ACHN (cell line): ENCODE data around the gene BLVRB.
"Not testable (repeated sequence)": the region's sequence is repeated elsewhere in the genome, so short reads cannot be mapped to it uniquely, and the experiment has no call there.

Experiments
- DNase-seq: peaks from one replicate; pipeline ENCODE4 v3.0.0-alpha.2; 2015
- in situ Hi-C: cut with HindIII; loops from 2 replicates; pipeline ENCODE4 v1.10.0; 2017; ENCODE audit warnings: low sequenced_read_pairs, low pct_ligation_motif_present, low pct_unique_long_range_greater_than_20kb

BLVRB gene

DNA sequence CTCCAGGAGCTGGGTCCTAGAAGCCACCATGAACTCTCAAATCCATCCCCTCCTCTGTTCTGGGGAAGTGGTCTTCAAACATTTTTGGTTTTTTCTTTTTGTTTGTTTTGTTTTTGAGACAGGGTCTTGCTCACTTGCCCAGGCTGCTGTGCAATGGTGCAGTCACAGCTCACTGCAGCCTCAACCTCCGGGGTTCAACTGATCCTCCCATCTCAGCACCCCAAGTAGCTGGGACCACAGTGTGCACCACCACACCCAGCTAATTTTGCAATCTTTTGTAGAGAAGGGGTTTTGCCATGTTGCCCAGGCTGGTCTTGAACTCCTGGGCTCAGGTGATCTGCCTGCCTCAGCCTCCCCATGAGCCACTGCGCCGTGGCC is 7.0 kb downstream of the BLVRB start:
- in situ Hi-C loops, result no loop called here

DNA sequence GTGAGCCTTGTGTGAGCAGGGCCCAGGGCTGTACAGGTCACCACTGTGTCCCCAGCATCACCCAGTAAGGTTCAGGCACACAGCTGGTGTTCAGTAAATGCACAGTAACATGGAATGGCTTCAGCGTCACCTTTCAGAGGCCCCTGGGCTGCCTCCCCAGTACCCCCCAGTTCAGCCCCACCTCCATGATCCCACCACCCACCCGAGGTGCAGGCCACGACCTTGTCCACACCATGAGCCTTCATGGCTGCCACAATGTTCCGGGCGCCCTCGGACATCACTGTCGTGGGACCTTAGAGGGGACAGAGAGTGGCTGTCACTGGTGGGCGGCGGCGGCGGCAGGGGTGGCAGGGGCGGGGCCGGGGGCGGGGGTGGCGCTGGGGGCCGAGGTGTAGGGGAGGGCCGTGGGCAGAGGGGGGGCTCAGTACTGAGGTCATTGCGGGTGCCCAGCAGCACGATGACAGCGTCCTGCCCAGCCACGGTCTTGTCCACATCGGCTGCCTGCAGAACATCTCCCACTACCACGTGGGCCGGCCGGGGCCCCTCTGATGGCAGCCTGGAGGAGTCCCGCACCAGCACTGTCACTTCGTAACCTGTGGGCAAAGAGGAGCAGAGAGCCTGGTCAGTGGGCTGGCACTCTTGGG is 7.5 kb downstream of the BLVRB start:
- in situ Hi-C loops, result no loop called here
- no peak for DNase-seq

More for the DNA sequence above, 7.0 kb downstream of the BLVRB start:
- no peak for DNase-seq

DNA sequence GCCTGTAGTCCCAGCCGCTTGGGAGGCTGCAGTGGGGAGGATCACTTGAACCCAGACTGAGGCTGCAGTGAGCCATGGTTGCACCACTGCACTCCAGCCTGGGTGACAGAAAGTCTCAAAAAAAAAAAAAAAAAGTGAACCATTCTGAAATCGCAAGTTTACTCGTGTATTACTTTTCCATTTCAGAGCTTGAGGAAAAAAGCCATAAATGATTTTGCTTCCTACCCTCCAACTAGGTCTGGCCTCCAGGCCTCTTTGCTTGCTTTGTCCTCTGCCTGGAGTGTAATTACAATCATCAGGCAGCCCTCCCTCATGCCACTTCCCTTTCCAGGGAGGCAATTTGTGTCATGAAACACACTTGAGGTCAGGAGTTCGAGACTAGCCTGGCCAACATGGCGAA is 8.5 kb downstream of the BLVRB start:
- in situ Hi-C loops, result no loop called here
- no peak for DNase-seq

DNA sequence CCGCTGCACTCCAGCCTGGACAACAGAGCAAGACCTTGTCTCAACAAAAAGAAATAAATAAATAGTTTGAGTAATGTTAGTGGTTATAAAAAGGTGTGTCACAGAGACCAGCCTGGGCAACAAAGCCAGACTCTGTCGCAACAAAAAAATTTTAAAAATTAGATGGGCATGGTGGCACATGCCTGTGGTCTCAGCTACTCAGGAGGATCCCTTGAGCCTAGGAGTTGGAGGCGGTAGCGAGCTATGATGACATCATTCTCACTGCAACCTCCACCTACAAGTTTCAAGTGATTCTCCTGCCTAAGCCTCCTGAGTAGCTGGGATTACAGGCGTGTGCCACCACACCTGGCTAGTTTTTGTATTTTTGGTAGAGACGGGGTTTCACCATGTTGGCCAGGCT is 11.6 kb downstream of the BLVRB start:
- peak; percentile 14 for DNase-seq
- in situ Hi-C loops, result not testable (repeated sequence)

DNA sequence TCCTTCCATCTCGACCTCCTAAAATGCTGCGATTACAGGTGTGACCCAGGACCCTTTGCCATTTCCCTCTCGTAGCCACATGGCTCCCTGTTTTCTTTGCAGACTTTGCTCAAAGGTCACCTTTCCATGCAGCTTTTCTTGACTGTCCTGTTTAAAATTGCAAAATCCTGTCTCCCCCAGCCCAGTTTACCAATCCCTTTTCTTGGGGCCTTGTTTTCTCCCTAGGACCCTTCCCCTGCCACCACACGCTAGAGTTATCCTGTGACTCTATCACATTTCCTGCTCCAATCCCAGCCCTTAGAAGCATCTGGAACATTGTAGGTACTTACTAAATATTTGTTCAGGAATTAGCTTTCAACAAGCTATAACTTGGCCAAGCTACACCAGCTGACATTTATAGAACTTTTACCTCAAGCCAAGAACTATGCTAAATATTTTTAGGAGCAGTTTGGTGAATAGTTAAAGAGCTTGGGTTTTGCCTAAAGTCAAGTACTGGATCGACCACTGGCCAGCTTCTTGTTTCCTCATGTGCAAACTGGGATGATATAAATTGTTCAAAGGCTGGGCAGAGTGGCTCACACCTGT is 12.3 kb downstream of the BLVRB start:
- no peak for DNase-seq
- in situ Hi-C loops, result no loop called here

DNA sequence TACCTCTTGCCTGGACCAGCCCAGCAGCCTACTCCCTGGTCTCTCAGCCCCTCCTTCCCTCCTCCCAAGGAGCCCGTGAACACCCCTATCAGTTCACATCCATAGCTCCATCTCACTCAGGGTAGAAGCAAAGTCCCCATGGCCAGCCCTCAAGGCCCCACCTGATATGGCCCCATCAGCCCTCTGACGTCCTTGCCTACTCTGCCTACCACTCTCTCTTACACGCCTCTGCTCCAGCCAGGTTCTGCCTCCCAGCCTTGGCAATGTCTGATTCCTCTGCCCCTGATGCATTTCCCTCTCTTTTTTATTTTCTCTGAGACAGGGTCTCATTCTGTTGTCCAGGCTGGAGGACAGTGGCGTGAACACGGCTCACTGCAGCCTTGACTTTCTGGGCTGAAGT is 13.5 kb downstream of the BLVRB start:
- DNase-seq, result no peak
- in situ Hi-C loops, result no loop called here

DNA sequence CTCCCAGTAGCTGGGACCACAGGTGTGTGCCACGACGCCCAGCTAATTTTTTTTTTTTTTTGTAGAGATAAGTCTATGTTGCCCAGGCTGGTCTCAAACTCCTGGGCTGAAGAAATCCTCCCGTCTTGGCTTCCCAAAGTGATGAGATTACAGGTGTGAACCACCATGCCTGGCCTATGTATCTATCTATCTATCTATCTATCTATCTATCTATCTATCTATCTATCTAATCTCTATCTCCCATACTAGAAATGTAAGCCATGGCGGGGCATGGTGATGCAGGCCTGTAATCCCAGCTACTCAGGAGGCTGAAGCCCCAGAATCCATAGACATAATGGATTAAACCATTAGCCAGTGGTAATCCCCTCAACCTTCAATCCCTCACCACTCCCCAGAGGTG is 14.9 kb downstream of the BLVRB start:
- DNase-seq, result no peak
- in situ Hi-C loops, result no loop called here

DNA sequence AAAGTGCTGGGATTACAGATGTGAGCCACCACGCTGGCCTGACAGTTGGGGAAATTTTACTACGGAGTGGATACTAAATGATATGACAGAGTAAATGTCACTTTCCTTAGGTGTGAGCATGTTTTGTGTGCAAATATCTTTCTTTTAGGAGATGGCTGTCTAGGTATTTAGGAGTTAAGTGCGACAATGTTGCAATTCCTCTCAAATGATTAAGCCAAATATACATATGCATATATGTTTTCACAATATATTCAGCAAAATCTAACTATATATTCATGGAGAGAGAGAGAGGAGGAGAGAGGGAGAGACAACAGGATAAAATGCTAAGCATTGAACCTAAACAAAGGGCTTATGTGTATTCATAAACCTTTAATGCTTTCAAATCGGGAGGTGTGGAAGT is 16.0 kb downstream of the BLVRB start:
- DNase-seq, result no peak
- in situ Hi-C loops, result no loop called here

DNA sequence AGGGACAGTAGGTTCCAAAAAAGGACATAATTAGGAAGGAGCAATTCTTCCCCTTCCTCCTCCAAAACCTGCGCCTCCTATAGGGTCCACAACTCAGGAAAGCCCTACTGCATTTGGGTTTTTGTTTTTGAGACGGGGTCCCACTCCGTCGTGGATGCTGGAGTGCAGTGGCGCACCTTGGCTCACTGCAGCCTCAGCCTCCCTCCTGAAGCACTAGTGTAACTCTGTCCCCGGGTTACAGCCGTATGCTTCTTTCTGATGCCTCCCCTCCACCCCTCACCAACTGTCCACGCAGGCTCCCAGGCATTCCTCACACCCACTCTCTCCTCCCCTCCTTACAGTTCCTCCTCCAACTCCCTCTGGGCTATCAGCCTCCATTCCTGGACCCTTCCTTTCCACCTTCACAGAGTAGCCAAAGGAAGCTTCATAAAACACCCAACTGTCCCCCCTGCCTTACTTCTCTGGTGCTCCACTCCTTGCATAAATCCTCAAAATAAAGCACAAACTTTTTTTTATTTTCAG is 19.2 kb downstream of the BLVRB start:
- in situ Hi-C loops, result no loop called here
- DNase-seq, result no peak

DNA sequence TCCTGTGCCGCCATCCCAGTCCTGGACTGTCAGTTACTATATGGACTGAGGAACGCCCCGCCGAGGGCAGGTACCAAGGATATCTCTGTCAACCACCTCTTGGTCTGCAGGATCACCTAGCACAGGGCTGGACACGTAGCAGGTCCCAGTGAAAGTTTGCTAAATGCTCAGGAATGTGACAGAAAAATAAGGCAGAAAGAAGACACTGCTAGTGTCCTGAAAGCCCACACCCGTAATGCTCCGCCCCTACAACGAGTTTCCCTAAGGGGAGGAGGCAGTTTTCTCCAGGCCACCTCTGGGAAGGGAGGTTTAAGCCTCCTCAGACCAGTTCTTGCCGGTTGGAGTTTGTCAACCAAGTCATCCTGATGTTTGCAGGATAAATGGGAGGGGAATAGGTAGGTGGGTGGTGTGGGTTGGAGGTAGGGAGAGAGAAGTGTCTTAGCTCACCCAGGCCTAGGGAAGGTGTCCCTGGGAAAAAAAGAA is 19.7 kb downstream of the BLVRB start:
- in situ Hi-C loops, result no loop called here
- no peak for DNase-seq

DNA sequence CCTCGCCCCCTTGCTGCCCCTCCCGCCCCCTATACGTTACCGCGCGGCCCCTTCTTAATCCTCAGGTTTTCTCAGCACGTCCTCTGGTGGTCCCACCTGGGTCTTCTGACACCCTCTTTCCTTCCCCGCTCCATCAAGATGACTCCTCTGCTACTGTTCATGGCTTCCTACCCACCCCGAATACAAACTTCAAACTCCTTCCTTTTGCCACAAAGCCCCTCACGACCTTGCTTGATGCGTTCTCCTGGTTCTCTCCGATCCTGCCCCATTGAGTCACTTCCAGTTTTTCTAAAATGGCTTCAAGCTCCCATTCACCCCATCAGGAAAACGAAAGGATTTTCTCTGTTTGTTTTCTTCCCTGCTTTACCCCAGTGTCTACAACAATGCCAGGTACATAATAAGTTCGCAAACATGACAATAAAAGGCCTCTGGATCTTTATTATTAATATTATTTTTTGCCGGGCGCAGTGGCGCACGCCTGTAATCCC is 20.7 kb downstream of the BLVRB start:
- in situ Hi-C loops, result no loop called here
- DNase-seq, result no peak

DNA sequence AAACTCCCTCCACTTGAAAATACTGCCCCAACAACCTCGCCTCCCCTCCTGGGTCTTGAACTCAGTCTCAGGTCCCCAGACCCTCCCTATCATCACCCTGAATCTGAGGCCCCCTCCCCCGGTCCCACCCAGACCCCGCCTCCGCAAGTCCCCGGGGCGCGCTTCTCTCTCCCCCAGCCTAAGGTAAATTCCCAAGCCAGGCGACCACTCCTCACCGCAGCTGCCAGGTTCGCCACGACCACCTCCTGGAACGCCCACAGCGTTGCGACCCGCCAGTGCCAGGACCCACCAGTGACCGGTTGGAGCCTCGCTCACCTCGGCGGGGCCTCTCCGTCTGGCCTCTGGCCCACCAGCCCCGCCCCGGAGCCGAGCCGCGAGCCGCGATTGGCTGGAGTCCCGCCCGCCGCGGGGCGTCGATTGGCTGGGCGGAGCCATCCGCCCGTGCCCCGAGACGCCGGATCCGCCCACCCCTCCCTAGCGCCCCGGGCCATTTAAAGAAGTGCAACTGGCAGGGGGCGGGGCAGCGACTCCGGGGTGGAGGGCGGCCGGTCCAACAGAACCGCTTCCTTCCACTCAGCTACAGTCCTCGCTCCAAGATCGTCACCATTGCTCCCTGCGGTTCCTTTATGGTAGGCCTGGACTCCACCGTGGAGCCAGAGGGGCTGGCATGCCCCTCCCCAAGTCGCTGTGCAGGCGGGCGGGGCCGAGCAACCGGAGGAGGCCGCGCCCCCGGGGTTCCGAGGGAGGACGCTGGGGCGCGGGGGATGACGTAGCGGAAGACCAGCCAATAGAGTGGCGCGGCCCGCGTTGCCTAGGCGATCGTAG is 21.3 kb downstream of the BLVRB start, which contains the start of gene SERTAD3:
Gene SERTAD3 (minus strand): TSS at position 336 of the 825 bp plus-strand sequence. CDS start 2,255 bp downstream, outside the sequence.
- peak; percentile 92 for DNase-seq
- in situ Hi-C loops, result no loop called here

DNA sequence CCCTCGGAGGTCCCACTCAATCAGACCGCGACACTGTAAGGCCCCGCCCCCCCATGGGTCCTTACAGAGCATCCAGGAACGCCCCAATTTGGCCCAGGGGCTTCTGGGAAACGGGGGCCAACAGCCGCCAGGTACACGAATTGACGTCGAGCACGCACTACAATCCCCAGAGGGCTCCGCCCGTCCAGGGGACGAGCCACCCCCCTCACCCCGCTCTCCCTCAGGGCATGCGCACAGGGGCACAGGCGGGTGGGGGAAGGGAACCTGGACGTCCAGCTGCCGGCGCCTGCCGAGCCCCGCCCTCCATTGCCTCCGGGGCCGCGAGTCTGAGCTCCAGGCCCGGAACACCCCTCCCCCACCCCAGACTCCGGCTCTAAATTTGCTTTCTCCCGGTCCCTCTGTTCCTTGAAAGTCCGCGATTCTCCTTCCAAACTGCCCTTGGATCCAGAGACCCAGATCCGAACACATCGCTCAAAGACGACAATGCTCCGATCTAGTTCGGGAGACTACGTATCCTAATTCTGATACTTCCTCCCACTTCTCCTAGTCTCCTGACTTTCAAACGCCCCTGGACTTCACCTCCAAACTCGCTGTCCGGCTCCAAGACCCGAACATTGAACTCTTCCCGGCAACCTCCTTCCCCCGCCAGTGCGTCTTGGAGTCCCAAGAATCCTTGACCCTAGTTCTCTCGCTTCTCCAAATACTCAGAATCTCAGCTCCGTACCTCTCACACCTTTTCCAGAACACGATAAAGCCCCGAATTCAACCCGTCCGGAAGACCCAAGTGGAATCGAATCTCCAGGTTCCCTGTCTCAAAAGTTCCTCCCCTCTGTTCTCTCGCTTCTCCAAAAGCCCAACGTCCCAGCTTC is 22.2 kb downstream of the BLVRB start:
- peak; percentile 99 for DNase-seq
- in situ Hi-C loops, result no loop called here

DNA sequence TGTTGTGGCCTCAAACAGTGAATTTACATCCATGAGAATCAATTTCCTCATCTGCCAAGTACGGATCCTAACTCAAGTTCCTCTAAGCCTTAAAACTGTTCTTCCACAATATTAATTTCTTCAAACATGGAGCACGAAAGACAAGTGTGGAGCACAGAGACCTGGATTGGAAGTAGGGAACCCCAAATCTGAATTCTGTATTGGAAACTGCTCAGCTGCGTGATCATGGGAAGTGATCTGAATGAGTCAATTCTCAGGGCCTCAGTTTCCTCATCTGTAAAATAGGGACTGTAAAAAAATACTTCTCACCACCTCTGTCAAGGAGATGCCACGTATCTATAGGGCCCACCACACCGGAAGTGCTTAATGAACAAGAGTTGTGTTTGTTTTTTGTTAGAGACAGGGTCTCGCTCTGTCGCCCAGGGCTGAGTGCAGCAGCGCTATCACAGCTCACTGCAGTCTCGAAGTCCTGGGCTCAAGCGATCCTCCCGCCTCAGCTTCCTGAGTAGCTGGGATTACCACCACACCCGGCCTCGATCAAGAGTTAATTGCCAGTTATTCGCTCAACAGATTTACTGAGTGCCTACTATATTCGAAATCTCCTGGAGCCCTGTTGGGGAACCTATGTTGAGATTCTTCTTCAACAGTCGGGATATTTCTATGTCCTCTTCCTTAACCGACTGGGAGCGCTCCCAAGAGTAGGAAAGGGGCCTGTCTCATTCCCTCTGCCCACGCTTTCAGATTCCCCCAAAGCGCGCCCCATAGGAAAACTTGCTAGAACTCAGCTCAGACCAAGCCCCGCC is 23.0 kb downstream of the BLVRB start:
- in situ Hi-C loops, result no loop called here
- no peak for DNase-seq

DNA sequence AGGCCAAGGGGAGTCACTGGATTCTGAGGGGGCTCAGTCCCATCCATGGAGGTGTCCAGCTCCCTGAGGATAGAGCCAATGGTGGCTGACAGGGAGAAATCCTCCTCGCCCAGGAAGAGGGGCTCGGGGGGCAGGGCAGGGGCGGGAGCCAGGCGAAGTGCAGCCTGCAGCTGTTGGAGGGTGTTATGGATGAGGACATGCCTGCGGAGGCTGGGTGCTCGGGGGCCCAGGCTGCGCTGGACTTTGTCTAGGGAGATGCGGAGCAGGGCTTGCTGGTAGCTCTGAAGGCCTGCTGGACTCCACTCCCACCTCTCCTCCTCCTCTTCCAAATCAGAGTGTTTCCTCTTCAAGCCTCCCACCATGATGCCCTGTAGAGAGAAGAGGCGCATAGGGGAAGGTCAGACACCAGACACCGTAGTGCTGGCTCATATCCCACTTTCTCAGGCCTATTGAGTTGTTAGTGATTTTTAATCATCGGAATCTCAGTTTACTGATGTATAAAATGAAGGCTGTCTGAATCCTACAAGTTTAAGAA is 23.8 kb downstream of the BLVRB start:
- DNase-seq, result no peak
- in situ Hi-C loops, result no loop called here

DNA sequence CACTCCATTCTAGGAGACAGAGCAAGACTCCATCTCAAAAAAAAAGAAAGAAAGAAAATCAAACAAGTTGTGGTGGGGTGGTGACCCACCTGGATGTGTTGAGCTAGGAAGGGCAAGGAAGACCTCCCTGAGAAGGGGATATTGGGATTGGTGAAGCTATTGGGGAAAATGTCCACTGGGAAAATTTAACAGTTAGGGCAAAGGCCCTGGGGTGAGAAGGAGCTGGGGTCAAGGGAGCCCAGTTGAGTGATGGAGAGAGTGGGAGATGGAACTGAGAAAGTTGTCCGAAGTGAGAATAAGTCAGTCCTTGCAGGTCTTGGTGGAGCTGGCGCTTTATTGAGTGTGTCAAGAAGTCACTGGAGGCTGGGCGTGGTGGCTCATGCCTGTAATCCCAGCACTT is 27.3 kb downstream of the BLVRB start:
- no peak for DNase-seq
- in situ Hi-C loops, result no loop called here

DNA sequence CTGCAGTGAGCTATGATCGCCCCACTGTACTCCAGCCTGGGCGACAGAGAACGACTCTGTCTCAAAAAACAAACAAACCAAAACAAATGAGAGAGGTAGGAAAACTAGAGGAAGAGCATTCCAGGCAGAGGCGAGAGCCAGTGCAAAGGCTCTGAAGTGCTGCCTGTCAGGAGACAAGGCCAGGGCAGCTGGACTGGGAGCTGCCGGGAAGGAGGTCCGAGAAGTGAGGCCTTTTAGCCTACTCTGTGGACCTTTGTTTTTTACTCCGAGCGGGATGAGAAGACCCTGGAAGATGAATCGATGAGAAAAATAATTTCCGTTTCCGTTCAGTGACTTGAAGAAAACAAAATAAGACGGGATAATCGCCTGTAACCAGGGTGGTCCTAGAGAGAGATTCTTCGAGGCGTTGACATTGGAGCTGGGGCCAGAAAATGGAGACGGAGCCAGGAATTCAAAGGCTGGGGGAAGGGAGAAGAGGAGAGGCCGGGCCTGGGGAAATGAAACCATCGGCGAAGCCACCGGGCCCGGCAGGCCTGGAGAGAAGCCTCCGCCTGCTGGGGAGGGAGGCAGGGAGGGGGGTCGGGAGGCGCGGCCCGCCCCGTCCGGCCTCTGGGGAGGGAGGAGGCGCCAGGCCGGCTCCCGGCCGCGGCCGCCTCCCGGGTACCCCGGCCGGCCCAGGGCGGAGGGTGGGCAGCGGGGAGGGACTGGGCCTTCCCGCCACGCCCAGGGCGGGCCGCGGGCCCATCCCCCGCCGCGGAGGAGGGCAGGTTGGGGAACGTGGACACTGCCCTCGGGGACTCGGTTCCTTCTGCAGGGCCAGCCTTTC is 31.9 kb downstream of the BLVRB start:
- in situ Hi-C loops, result no loop called here
- DNase-seq, result peak; percentile 90
